K562 (cell line): Measurements from ENCODE around the gene NR1H3. TPM values are rescaled to one million over a fixed set of nuclear protein-coding genes. Genes with fewer than 3 reads are reported as not detected.
A peak's percentile ranks its signal among the peaks of the same experiment; 100 is the strongest.

Source experiments
- AFF1 ChIP-seq, 2 experiments: fragments of 450-650 bp; IDR thresholded peaks; 2 replicates each; pipeline ENCODE4 v1.6.1; 2018; ENCODE audit warnings: mild to moderate bottlenecking in 2 of 2, low read depth in 1 of 2; ENCODE audit not compliant: partially characterized antibody in 2 of 2
- CBX2 ChIP-seq: fragments of 200-600 bp; sonication (generic); IDR thresholded peaks from one replicate; pipeline ENCODE4 v1.6.1; 2012; ENCODE audit warnings: mild to moderate bottlenecking, low read length, inconsistent platforms; ENCODE audit not compliant: insufficient read depth, poor library complexity, severe bottlenecking
- CREB3 ChIP-seq: fragments of 450-650 bp; conservative IDR thresholded peaks from 2 replicates; pipeline ENCODE4 v1.6.1; 2016; ENCODE audit warnings: missing genetic modification characterization, low read depth, mild to moderate bottlenecking, missing compliant biosample characterization, moderate library complexity
- DDX20 ChIP-seq: fragments of 450-650 bp; IDR thresholded peaks from 2 replicates; pipeline ENCODE4 v1.6.1; 2016; ENCODE audit warnings: missing genetic modification characterization, low read depth, mild to moderate bottlenecking, missing compliant biosample characterization, moderate library complexity
- KDM1A ChIP-seq, 2 experiments: fragments of 450-650 bp; IDR thresholded peaks; 2 replicates each; pipeline ENCODE4 v1.6.1; 2016; ENCODE audit warnings: mild to moderate bottlenecking in 2 of 2
- KLF10 ChIP-seq: fragments of 250-450 bp; sonication (Bioruptor Pico); IDR thresholded peaks from 2 replicates; pipeline ENCODE4 v1.6.1; 2021; ENCODE audit warnings: matching md5 sums
- MAFF ChIP-seq: IDR thresholded peaks from 2 replicates; pipeline ENCODE4 v1.6.1; 2012; ENCODE audit warnings: low read length, improper control_type of control experiment
- MAFK ChIP-seq: IDR thresholded peaks from 2 replicates; pipeline ENCODE4 v1.6.1; 2011; ENCODE audit warnings: low read length, improper control_type of control experiment
- NEUROD1 ChIP-seq: fragments of 150-350 bp; IDR thresholded peaks from 2 replicates; pipeline ENCODE4 v1.6.1; 2014; ENCODE audit warnings: borderline replicate concordance, low read length, low read depth; ENCODE audit not compliant: partially characterized antibody
- RBBP5 ChIP-seq: fragments of 200-600 bp; sonication (generic); IDR thresholded peaks from 2 replicates; pipeline ENCODE4 v1.6.1; 2012; ENCODE audit warnings: borderline replicate concordance, mild to moderate bottlenecking, low read length, control low read depth, inconsistent platforms; ENCODE audit not compliant: insufficient read depth, poor library complexity, severe bottlenecking
- RBM34 ChIP-seq: fragments of 200-400 bp; formaldehyde crosslinking; IDR thresholded peaks from 2 replicates; pipeline ENCODE4 v1.6.1; 2018; ENCODE audit warnings: low read length, borderline replicate concordance; ENCODE audit not compliant: insufficient read depth
- SIN3A ChIP-seq, 2 experiments: fragments of 150-350 bp in 1 of 2; IDR thresholded peaks; 2 replicates each; pipeline ENCODE4 v1.6.1; 2011 to 2016; ENCODE audit warnings: borderline replicate concordance in 2 of 2, low read depth in 2 of 2, low read length in 2 of 2, mild to moderate bottlenecking in 2 of 2, moderate library complexity in 2 of 2; ENCODE audit not compliant: control insufficient read depth in 1 of 2
- SMAD1 ChIP-seq: fragments of 150-350 bp; IDR thresholded peaks from 2 replicates; pipeline ENCODE4 v1.6.1; 2014; ENCODE audit warnings: low read length, low read depth; ENCODE audit not compliant: partially characterized antibody
- SMARCB1 ChIP-seq: IDR thresholded peaks from 2 replicates; pipeline ENCODE4 v1.6.1; 2011; ENCODE audit warnings: improper control_type of control experiment, low read depth; ENCODE audit not compliant: insufficient read length
- TBL1XR1 ChIP-seq, 2 experiments: IDR thresholded peaks; 2 replicates each; pipeline ENCODE4 v1.6.1; 2012; ENCODE audit warnings: improper control_type of control experiment in 2 of 2, low read length in 2 of 2, mild to moderate bottlenecking in 1 of 2
- TBP ChIP-seq: optimal IDR thresholded peaks from 2 replicates; pipeline ENCODE3; 2011; ENCODE audit warnings: low read depth, low read length, improper control_type of control experiment
- TFAP4 ChIP-seq: sonication (generic); formaldehyde crosslinking; IDR thresholded peaks from 2 replicates; pipeline ENCODE4 v1.8.0; 2022; ENCODE audit warnings: missing genetic modification reagents, mild to moderate bottlenecking, moderate library complexity, borderline replicate concordance
- ZNF316 ChIP-seq: fragments of 450-650 bp; IDR thresholded peaks from 2 replicates; pipeline ENCODE4 v1.6.1; 2016
- ZNF384 ChIP-seq: IDR thresholded peaks from 2 replicates; pipeline ENCODE4 v1.6.1; 2012; ENCODE audit warnings: low read depth, low read length, improper control_type of control experiment
- polyA plus RNA-seq, 8 experiments: library from polyadenylated mRNA; depleted of rRNA in 4 of 8; stranded (reverse) in 5 of 8; unstranded in 3 of 8; fragments of >200 nt; fragmentation: Nextera tagmentation in 2 of 8; fragmentation: Illumina TruSeq in 1 of 8; extraction: Ambion mirVana in 2 of 8; extraction: Trizol in 1 of 8; gene quantifications; 2 replicates each; pipeline versions ENCODE4 v1.2.1 to v1.2.3, GENCODE V29; 2011 to 2014; ENCODE audit warnings: inconsistent platforms in 1 of 8, missing spikeins in 1 of 8
- total RNA-seq, 7 experiments: library from RNA; depleted of rRNA in 6 of 7; stranded (reverse); fragments of >200 nt in 6 of 7; fragmentation: Illumina TruSeq in 2 of 7; extraction: Trizol in 2 of 7; gene quantifications; 2 replicates each; pipeline versions ENCODE4 v1.2.1 to v1.2.3, GENCODE V29; 2011 to 2021; ENCODE audit warnings: low replicate concordance in 1 of 7

NR1H3 gene
- total and polyA plus RNA-seq, 9 of the 15 experiments (the other 6 are each of a cell fraction or from before 2014, with no cell fraction given), result 8.2 to 26.0 (median 11.9) TPM

DNA sequence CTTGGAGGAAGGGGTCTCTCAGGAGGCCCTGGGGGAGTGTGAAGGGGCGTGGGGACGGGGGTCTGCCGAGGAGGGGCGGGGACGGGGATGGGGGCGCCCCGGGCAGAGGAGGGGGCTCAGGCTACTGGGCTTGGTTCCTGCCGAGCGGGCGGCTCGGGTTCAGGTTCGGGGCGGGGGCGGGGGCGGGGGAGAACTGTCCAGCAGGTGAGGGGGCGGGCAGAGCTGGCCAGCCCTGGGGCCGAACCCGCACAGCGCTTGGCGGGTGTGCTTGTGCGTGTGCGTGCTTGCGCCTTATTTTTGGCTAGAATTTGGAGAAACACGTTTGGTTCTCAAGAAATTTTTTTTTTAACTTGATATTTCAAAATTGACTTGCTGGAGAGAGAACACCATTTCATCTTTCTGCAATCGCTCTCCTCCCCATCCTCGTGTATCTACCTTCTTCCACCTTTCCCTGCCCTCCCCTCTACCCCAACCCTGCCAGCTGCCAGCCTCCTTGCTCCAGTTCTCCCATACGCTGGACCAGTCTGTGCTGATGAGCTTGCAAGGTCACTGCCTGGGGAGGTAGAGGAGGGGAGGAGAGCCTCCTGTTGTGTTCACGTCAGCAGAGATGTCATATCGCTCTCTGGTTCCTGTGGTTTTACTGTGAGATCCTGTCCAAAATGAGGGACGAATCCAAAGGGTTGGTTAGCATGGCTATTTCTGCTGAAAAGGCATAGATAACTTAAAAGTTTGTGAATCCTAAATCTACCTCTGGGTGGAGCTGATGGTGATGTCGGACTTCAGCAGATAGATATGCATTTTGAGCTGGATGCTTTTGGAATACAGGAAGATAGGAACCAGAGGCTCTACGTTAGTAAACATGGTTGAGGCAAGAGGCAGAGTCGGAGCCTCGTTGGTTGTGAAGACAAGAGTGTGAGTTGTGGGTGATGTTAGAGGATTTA, 12.8 kb downstream of the NR1H3 start (continued):
- TF ChIP-seq KDM1A (IDR thresholded peaks at IDR 0.05) (peak in 1 of 2 experiments; percentile 24; a peak in 1 of 4 replicates), CBX2 (no peak), KLF10 (CRISPR knock-in tag) (0 out of 2 replicates have a peak, but pooled peaks have one; percentile 36), NEUROD1 (no peak), CREB3 (tag) (no peak), SMAD1 (no peak), SMARCB1 (no peak), MAFK (peak; percentile 40; the same call in 1 of the 2 replicates), TFAP4 (CRISPR knock-in tag) (peak; percentile 47; the same call in 1 of the 2 replicates), MAFF (0 out of 2 replicates have a peak, but pooled peaks have one; percentile 8), ZNF316 (0 out of 2 replicates have a peak, but pooled peaks have one; percentile 6), RBBP5 (peak; percentile 25), RBM34 (no peak), AFF1 (IDR thresholded peaks at IDR 0.05; ENCODE audit: low read depth in 1 of 2, partially characterized antibody in 2 of 2) (peak in 1 of 2 experiments; percentile 22), SIN3A (IDR thresholded peaks at IDR 0.05; ENCODE audit: borderline replicate concordance in 2 of 2, control insufficient read depth in 1 of 2, low read depth in 2 of 2, low read length in 2 of 2) (peak in 1 of 2 experiments; percentile 21; a peak in 1 of 4 replicates), TBL1XR1 (IDR thresholded peaks at IDR 0.05; ENCODE audit: low read length in 2 of 2) (peak in 1 of 2 experiments; percentile 47; a peak in 1 of 4 replicates), DDX20 (no peak), ZNF384 (no peak), TBP (peak; percentile 28)
